Measurements from ENCODE around the gene RIPOR1. TPM values are rescaled to one million over a fixed set of nuclear protein-coding genes. Genes with fewer than 3 reads are reported as not detected.
A peak's percentile ranks its signal among the peaks of the same experiment; 100 is the strongest.

RIPOR1 gene
- total and polyA plus RNA-seq, 2 experiments from 2014 or later: 29.5 to 35.7 TPM

GRCh38 chr16:67571464-67571863, 42.8 kb downstream of the RIPOR1 start:
- H3K4me3 ChIP-seq: no peak overlapping the region
- no peaks in the 10 kb centered on the region for H3K9me3 ChIP-seq (ENCODE audit: low read depth)
- no peak overlapping the region for H3K27ac ChIP-seq
- TF ChIP-seq CTCF (IDR thresholded peaks at IDR 0.05; ENCODE audit: low read depth, low read length): no peak
- peak in 1 of 2 donors; percentile 51 for DNase-seq (ENCODE audit: low read depth in 1 of 2, low spot score in 1 of 2)
- H3K4me1 ChIP-seq (ENCODE audit: low read depth): peaks cover 6% of the 10 kb centered on the region
- H3K36me3 ChIP-seq: peaks cover 20% of the 10 kb centered on the region
- H3K27me3 ChIP-seq: no peaks in the 10 kb centered on the region

- Histone ChIP-seq H3K9me3 (ENCODE audit: low read depth) (no peaks in the 10 kb centered on the region), H3K27ac (no peak overlapping the region), H3K4me3 (no peak overlapping the region), H3K27me3 (no peaks in the 10 kb centered on the region), H3K4me1 (ENCODE audit: low read depth) (peaks cover 6% of the 10 kb centered on the region), H3K36me3 (peaks cover 20% of the 10 kb centered on the region)
- DNase-seq (ENCODE audit: low read depth in 1 of 2, low spot score in 1 of 2): peak in 1 of 2 donors; percentile 72
- TF ChIP-seq CTCF (IDR thresholded peaks at IDR 0.05; ENCODE audit: low read depth, low read length): no peak
These were observed 43.4 kb downstream of the RIPOR1 start for GRCh38 chr16:67571981-67572431.

- no peaks in the 10 kb centered on the region for H3K4me1 ChIP-seq (ENCODE audit: low read depth)
- H3K36me3 ChIP-seq: peaks cover 10% of the 10 kb centered on the region
- no peak overlapping the region for H3K27ac ChIP-seq
- H3K27me3 ChIP-seq: no peaks in the 10 kb centered on the region
- TF ChIP-seq CTCF (IDR thresholded peaks at IDR 0.05; ENCODE audit: low read depth, low read length): no peak
- H3K4me3 ChIP-seq: no peak overlapping the region
- DNase-seq (ENCODE audit: low read depth in 1 of 2, low spot score in 1 of 2): no peak
- no peaks in the 10 kb centered on the region for H3K9me3 ChIP-seq (ENCODE audit: low read depth)
These were observed 51.1 kb downstream of the RIPOR1 start for GRCh38 chr16:67579686-67580085.

- DNase-seq (ENCODE audit: low read depth in 1 of 2, low spot score in 1 of 2): no peak
- H3K27me3 ChIP-seq: no peaks in the 10 kb centered on the region
- H3K9me3 ChIP-seq (ENCODE audit: low read depth): no peaks in the 10 kb centered on the region
- H3K4me1 ChIP-seq (ENCODE audit: low read depth): no peaks in the 10 kb centered on the region
- H3K4me3 ChIP-seq: no peak overlapping the region
- no peak overlapping the region for H3K27ac ChIP-seq
- no peak for TF ChIP-seq CTCF (IDR thresholded peaks at IDR 0.05; ENCODE audit: low read depth, low read length)
- peaks cover 5% of the 10 kb centered on the region for H3K36me3 ChIP-seq
These were observed 51.6 kb downstream of the RIPOR1 start for GRCh38 chr16:67580202-67580601.

GRCh38 chr16:67593288-67593687, 64.7 kb downstream of the RIPOR1 start:
- H3K4me3 ChIP-seq: no peak overlapping the region

More at GRCh38 chr16:67593288-67593687, 64.7 kb downstream of the RIPOR1 start:
- H3K27me3 ChIP-seq: no peaks in the 10 kb centered on the region
- no peak overlapping the region for H3K27ac ChIP-seq
- no peaks in the 10 kb centered on the region for H3K9me3 ChIP-seq (ENCODE audit: low read depth)
- no peak for DNase-seq (ENCODE audit: low read depth in 1 of 2, low spot score in 1 of 2)
- TF ChIP-seq CTCF (IDR thresholded peaks at IDR 0.05; ENCODE audit: low read depth, low read length): no peak
- H3K4me1 ChIP-seq (ENCODE audit: low read depth): peaks cover 10% of the 10 kb centered on the region
- H3K36me3 ChIP-seq: no peaks in the 10 kb centered on the region
